ENCODE measurements around the gene C16orf87. TPM values are rescaled to one million over a fixed set of nuclear protein-coding genes. Genes with fewer than 3 reads are reported as not detected.

Gene C16orf87
- total RNA-seq, 4 donors from 2014 or later: 2.6 to 6.8 (median 5.1) TPM

DNA sequence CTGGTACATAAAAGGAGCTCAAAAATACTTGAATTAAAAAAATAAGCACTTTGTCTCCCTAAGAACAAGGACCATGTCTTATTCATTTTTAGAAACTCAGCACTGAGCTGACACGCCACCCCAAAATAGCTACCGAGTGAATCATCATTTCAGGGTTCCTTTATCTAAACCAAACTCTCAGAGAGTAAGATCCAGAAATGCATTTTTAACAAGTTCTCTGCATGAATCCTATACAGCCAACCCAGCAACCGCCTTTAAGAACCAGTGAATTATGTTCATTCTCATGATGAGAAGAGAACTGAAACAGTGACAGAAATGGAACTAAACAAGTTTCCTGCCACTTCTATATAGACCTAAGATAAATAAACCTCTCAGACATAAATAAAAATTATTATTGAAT, 8.7 kb downstream of the C16orf87 start:
- TF ChIP-seq, protein P1, sequence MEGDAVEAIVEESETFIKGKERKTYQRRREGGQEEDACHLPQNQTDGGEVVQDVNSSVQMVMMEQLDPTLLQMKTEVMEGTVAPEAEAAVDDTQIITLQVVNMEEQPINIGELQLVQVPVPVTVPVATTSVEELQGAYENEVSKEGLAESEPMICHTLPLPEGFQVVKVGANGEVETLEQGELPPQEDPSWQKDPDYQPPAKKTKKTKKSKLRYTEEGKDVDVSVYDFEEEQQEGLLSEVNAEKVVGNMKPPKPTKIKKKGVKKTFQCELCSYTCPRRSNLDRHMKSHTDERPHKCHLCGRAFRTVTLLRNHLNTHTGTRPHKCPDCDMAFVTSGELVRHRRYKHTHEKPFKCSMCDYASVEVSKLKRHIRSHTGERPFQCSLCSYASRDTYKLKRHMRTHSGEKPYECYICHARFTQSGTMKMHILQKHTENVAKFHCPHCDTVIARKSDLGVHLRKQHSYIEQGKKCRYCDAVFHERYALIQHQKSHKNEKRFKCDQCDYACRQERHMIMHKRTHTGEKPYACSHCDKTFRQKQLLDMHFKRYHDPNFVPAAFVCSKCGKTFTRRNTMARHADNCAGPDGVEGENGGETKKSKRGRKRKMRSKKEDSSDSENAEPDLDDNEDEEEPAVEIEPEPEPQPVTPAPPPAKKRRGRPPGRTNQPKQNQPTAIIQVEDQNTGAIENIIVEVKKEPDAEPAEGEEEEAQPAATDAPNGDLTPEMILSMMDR (IDR thresholded peaks at IDR 0.05; ENCODE audit: low read depth): no peak

DNA sequence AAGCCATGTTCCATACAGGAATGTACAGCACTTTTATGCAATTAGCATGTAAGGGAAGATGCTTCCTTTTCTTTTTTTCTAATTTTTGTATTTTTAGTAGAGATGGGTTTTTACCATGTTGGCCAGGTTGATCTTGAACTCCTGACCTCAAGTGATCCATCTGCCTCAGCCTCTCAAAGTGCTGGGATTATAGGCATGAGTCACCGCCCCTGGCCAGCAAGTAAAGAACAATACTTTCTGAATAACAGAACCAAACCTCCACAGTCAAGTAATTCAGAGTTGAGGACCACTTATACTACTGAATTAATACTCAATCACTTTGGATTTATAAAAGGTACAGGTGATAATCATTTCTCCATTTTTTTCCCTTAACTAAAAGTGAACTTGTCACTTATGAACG, 13.0 kb downstream of the C16orf87 start:
- TF ChIP-seq, protein P1 (IDR thresholded peaks at IDR 0.05; ENCODE audit: low read depth): no peak

DNA sequence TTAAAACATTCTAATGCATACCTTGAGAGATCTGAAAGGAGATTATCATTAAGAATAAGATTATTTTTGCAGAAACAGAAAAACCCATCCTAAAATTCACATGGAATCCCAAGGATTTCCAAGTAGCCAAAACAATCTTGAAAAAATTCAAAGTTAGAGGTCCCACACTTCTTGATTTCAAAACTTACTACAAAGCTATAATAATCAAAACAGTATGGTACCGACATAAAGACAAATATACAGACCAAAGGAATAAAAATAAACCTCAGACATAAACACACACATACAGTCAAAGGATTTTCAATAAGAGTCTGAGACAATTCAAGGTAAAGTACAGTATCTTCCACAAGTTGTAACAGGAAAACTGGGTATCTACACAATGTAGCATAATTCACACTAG, 16.2 kb downstream of the C16orf87 start:
- TF ChIP-seq, protein P1 (IDR thresholded peaks at IDR 0.05; ENCODE audit: low read depth): no peak

DNA sequence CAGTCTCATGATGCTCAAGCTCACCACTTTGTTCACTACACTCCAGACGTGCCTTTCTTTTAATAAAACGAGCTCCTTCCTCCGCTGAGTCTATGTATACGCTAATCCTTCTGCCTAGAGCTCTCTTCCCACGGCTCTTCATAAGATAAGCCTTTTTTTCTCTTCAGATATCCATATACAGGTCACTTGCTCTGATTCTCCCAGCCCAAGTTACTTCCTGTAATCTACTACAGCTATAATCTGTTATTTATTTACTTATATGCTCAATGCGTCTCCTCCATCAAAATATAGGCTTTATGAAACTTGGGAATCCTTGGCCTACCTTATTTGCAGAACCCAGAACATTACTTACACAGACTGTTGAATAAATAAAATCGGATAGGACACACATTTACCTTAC, 17.4 kb downstream of the C16orf87 start:
- TF ChIP-seq, protein P1 (IDR thresholded peaks at IDR 0.05; ENCODE audit: low read depth): no peak

DNA sequence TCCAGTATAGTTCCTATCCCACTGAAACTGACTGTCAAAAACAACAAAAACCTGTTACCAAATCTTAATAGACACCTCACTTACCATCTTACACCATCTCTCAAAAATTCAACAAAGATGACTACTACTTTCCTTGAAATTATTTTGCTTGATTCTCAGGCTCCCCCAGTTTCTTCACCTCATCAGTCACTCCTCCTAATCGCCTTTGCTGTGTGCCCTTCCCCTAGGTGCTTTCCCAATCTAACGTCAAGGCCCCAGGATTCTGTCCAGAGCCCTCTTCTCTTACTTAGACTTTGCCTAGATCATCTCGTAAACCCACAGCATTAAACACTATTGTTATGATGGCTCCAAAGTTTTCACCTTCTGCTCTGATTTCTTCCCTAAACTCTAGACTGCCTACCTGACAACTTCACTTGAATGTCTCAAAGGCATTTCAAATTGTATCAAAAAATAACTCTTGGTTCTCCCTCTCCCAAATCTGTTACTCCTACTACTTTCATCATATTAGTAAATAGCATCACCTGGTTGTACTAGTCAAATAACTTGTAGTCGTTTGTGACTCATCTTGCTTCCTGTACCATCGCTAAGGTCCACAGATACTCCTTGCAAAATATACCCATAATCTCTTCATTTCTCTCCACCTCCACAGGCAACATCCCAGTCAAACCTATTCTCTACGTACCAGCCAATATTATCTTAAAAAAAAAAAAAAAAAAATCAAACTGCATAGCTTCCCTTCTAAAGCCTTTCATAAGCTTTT, 18.0 kb downstream of the C16orf87 start:
- TF ChIP-seq, protein P1 (IDR thresholded peaks at IDR 0.05; ENCODE audit: low read depth): no peak

DNA sequence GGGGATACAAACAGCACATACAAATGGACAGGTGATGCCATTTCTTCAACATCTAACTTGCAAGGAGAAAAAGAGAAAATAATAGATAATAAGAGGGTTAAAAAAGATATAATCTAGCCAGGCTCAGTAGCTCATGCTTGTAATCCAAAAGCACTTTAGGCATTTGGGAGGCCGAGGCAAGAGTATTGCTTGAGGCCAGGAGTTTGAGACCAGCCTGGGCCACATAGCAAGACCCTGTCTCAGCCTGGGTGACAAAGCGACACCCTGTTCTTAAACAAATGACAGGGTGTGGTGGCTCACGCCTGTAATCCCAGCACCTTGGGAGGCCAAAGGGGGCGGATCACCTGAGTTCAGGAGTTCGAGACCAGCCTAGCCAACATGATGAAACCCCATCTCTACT, 19.3 kb downstream of the C16orf87 start:
- TF ChIP-seq, protein P1 (IDR thresholded peaks at IDR 0.05; ENCODE audit: low read depth): no peak

DNA sequence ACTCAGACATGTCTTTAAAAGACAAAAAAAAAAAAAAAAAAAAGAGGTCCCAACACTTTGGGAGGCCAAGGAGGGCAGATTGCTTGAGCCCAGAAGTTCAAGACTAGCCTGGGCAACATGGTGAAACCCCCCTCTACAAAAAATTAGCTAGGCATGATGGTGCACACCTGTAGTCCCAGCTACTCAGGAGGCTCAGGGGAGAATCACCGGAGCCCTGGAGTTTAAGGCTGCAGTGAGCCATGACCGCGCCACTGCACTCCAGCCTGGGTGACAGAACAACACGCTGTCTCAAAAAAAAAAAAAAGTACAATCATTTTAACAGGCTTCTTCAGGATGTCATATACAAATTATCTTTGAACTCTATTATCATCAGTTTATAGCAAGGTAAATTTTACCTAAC, 22.0 kb downstream of the C16orf87 start:
- TF ChIP-seq, protein P1 (IDR thresholded peaks at IDR 0.05; ENCODE audit: low read depth): no peak

Data from subcutaneous adipose tissue (tissue), 4 donors.